ENCODE results near the gene NRN1L. TPM values are rescaled to one million over a fixed set of nuclear protein-coding genes. Genes with fewer than 3 reads are reported as not detected.
A peak's percentile ranks its signal among the peaks of the same experiment; 100 is the strongest.

NRN1L gene
- total RNA-seq, 1 donor = not detected

DNA sequence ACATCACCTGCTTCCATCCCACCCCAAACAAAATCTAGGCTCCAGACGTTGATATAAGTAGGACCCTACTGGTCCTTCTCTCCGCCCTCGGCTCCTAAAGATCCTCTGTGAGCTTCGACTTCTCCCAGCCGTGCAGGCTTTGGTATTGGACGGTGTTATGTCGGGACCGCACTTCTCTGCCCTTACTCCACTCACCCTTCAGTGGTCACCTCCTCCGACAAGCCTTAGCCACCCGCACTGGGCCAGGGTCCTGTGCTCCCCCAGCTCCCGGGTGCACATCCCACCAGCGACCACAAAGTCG is 50.4 kb downstream of the NRN1L start:
- TF ChIP-seq, protein P1, sequence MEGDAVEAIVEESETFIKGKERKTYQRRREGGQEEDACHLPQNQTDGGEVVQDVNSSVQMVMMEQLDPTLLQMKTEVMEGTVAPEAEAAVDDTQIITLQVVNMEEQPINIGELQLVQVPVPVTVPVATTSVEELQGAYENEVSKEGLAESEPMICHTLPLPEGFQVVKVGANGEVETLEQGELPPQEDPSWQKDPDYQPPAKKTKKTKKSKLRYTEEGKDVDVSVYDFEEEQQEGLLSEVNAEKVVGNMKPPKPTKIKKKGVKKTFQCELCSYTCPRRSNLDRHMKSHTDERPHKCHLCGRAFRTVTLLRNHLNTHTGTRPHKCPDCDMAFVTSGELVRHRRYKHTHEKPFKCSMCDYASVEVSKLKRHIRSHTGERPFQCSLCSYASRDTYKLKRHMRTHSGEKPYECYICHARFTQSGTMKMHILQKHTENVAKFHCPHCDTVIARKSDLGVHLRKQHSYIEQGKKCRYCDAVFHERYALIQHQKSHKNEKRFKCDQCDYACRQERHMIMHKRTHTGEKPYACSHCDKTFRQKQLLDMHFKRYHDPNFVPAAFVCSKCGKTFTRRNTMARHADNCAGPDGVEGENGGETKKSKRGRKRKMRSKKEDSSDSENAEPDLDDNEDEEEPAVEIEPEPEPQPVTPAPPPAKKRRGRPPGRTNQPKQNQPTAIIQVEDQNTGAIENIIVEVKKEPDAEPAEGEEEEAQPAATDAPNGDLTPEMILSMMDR (IDR thresholded peaks at IDR 0.05; ENCODE audit: extremely low read depth, low read depth, low read length) = no peak
- H3K27ac ChIP-seq (ENCODE audit: low read depth, low read length) = peak overlapping the region; percentile 61
- H3K79me2 ChIP-seq (ENCODE audit: insufficient read depth, low read length) = peaks cover 25% of the 10 kb centered on the region
- H3K9me3 ChIP-seq (ENCODE audit: low read depth, low read length) = no peaks in the 10 kb centered on the region
- peaks cover 18% of the 10 kb centered on the region for H3K36me3 ChIP-seq (ENCODE audit: insufficient read depth, low read length)
- no peaks in the 10 kb centered on the region for H3K27me3 ChIP-seq (ENCODE audit: insufficient read depth, low read length)
- H2AFZ ChIP-seq (ENCODE audit: low read length) = no peak overlapping the region
- peak overlapping the region; percentile 91 for H3K4me2 ChIP-seq (ENCODE audit: insufficient read depth, low read length)
- H3K4me3 ChIP-seq (ENCODE audit: insufficient read depth, low read length) = peak overlapping the region; percentile 100
- peaks cover 21% of the 10 kb centered on the region for H3K4me1 ChIP-seq (ENCODE audit: insufficient read depth, low read length)
- peaks cover 5% of the 10 kb centered on the region for H4K20me1 ChIP-seq (ENCODE audit: insufficient read depth, low read length)
- peak; percentile 91 for DNase-seq (ENCODE audit: insufficient read length, low spot score, missing footprints)

DNA sequence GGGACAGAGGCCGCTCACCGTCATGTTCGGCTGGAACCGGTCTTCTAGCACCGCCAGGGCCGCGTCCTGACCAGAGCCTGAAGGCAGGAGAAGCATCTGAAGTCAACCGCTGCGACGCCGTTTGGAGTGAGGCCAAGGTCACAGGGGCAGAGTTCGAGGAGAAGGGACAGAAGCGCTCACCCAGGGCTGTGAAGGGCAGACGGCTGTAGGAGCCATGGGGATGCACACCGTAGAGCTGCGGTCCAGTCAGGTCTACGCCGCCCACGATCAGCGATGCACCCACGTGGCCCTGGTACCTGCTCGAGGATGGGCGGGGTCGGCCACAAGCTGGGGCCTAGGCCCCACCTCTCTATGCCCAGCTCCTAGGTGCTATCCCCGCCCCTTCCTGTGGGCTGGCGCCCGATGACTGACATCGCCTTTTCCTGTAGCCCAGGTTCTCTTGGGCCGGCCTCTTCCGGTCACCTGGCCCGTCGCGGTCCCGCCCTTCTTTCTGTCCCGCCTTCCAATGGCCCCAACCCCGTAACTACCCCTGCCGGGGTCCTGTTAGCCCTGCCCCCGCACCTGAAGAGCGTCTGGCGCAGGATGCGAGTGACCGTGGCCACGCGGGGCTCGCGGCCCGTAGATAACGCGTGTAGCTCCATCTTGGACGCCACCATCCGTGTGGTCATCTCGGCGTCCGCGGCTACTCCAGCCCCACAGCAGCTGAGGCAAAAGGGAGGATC is 50.9 kb downstream of the NRN1L start:
- peaks cover 30% of the 10 kb centered on the region for H3K79me2 ChIP-seq (ENCODE audit: insufficient read depth, low read length)
- no peaks in the 10 kb centered on the region for H3K27me3 ChIP-seq (ENCODE audit: insufficient read depth, low read length)
- no peaks in the 10 kb centered on the region for H3K9me3 ChIP-seq (ENCODE audit: low read depth, low read length)
- peak overlapping the region; percentile 61 for H3K27ac ChIP-seq (ENCODE audit: low read depth, low read length)
- H3K4me2 ChIP-seq (ENCODE audit: insufficient read depth, low read length) = peak overlapping the region; percentile 91
- peak overlapping the region; percentile 100 for H3K4me3 ChIP-seq (ENCODE audit: insufficient read depth, low read length)
- DNase-seq (ENCODE audit: insufficient read length, low spot score, missing footprints) = peak; percentile 100
- H3K4me1 ChIP-seq (ENCODE audit: insufficient read depth, low read length) = peaks cover 21% of the 10 kb centered on the region
- H3K36me3 ChIP-seq (ENCODE audit: insufficient read depth, low read length) = peaks cover 23% of the 10 kb centered on the region
- peak overlapping the region; percentile 83 for H2AFZ ChIP-seq (ENCODE audit: low read length)
- peaks cover 7% of the 10 kb centered on the region for H4K20me1 ChIP-seq (ENCODE audit: insufficient read depth, low read length)
- TF ChIP-seq, protein P1 (IDR thresholded peaks at IDR 0.05; ENCODE audit: extremely low read depth, low read depth, low read length) = no peak

Small RNA genes within 50 kb of the gene (small RNA-seq; reads per million reads assigned to genes)
- not detected for gene AC040162.2
- not detected for gene NRN1L

Other genes starting within 250 kb of the NRN1L start
- under 0.01 TPM in 2 replicates for gene CARMIL2, start 239.7 kb upstream of the NRN1L start, total RNA-seq
- gene ACD, start 224.6 kb upstream of the NRN1L start, total RNA-seq = 16.5 and 18.8 TPM in 2 replicates
- 2.4 and 2.9 TPM in 2 replicates for gene PARD6A, start 223.9 kb upstream of the NRN1L start, total RNA-seq
- 13.3 and 15.9 TPM in 2 replicates for gene ENKD1, start 218.1 kb upstream of the NRN1L start, total RNA-seq
- 6.2 and 6.9 TPM in 2 replicates for gene C16orf86, start 218.1 kb upstream of the NRN1L start, total RNA-seq
- 15.9 and 19.4 TPM in 2 replicates for gene GFOD2, start 165.6 kb upstream of the NRN1L start, total RNA-seq
- 5.4 and 5.6 TPM in 2 replicates for gene RANBP10, start 78.3 kb upstream of the NRN1L start, total RNA-seq
- 0.88 and 1.8 TPM in 2 replicates for gene TSNAXIP1, start 78.0 kb upstream of the NRN1L start, total RNA-seq
- 23.6 and 25.7 TPM in 2 replicates for gene THAP11, start 42.6 kb upstream of the NRN1L start, total RNA-seq
- 203 TPM in 2 replicates for gene NUTF2, start 38.0 kb upstream of the NRN1L start, total RNA-seq
- 24.2 and 25.6 TPM in 2 replicates for gene CENPT, start 37.2 kb upstream of the NRN1L start, total RNA-seq
- 45.7 and 60.8 TPM in 2 replicates for gene EDC4, start 11.8 kb upstream of the NRN1L start, total RNA-seq
- gene PSKH1, start 8.4 kb downstream of the NRN1L start, total RNA-seq = 16.8 and 18.5 TPM in 2 replicates
- gene CTRL, start 47.0 kb downstream of the NRN1L start, total RNA-seq = 0.36 and 0.59 TPM in 2 replicates
- gene PSMB10, start 52.0 kb downstream of the NRN1L start, total RNA-seq = 44.5 and 47.0 TPM in 2 replicates
- gene LCAT, start 59.2 kb downstream of the NRN1L start, total RNA-seq = 6.9 and 8.8 TPM in 2 replicates
- 79.3 and 82.2 TPM in 2 replicates for gene SLC12A4, start 83.8 kb downstream of the NRN1L start, total RNA-seq
- gene DPEP3, start 95.6 kb downstream of the NRN1L start, total RNA-seq = not detected in 2 replicates
- not detected in 2 replicates for gene DPEP2, start 114.6 kb downstream of the NRN1L start, total RNA-seq
- not detected in 2 replicates for gene DPEP2NB, start 131.0 kb downstream of the NRN1L start, total RNA-seq
- 10.5 and 12.4 TPM in 2 replicates for gene DDX28, start 138.3 kb downstream of the NRN1L start, total RNA-seq
- 8.7 and 8.8 TPM in 2 replicates for gene DUS2, start 138.4 kb downstream of the NRN1L start, total RNA-seq
- 36.2 and 43.9 TPM in 2 replicates for gene NFATC3, start 200.5 kb downstream of the NRN1L start, total RNA-seq

All from osteoblast (primary cell).